Trophoblast cell (in vitro differentiated cells and primary cell): ENCODE measurements around the gene KBTBD4.

Source experiments
- DNase-seq, 2 donors: peaks; one replicate each; pipeline ENCODE4 v3.0.0-alpha.2; 2016
- H2AFZ ChIP-seq: 2 replicates; pipeline ENCODE4 v1.6.1; 2013; ENCODE audit warnings: low read length, moderate library complexity, mild to moderate bottlenecking; ENCODE audit not compliant: insufficient read depth, poor library complexity
- H2AK5ac ChIP-seq: 2 replicates; pipeline ENCODE4 v1.6.1; 2013; ENCODE audit warnings: mild to moderate bottlenecking, low read length
- H2BK120ac ChIP-seq: 2 replicates; pipeline ENCODE4 v1.6.1; 2013; ENCODE audit warnings: low read length, mild to moderate bottlenecking, moderate library complexity; ENCODE audit not compliant: insufficient read depth, poor library complexity
- H2BK12ac ChIP-seq: 2 replicates; pipeline ENCODE4 v1.6.1; 2013; ENCODE audit warnings: mild to moderate bottlenecking, low read length, moderate library complexity
- H2BK5ac ChIP-seq: 2 replicates; pipeline ENCODE4 v1.6.1; 2013; ENCODE audit warnings: low read length, low read depth, moderate library complexity, mild to moderate bottlenecking; ENCODE audit not compliant: poor library complexity
- H3K14ac ChIP-seq: 2 replicates; pipeline ENCODE4 v1.6.1; 2013; ENCODE audit warnings: mild to moderate bottlenecking, low read length
- H3K18ac ChIP-seq: 2 replicates; pipeline ENCODE4 v1.6.1; 2013; ENCODE audit warnings: mild to moderate bottlenecking, low read length
- H3K23ac ChIP-seq: 2 replicates; pipeline ENCODE4 v1.6.1; 2013; ENCODE audit warnings: low read length
- H3K27ac ChIP-seq: 2 replicates; pipeline ENCODE4 v1.5.1; 2013; ENCODE audit warnings: low read depth, mild to moderate bottlenecking, inconsistent platforms, low read length, moderate library complexity
- H3K27me3 ChIP-seq: 2 replicates; pipeline ENCODE4 v1.6.1; 2013; ENCODE audit warnings: inconsistent platforms, mild to moderate bottlenecking, low read length, moderate library complexity; ENCODE audit not compliant: insufficient read depth
- H3K36me3 ChIP-seq, 2 experiments: 1 replicate in 1 of 2; 2 replicates in 1 of 2; pipeline ENCODE4 v1.6.1; 2013; ENCODE audit warnings: low read length in 2 of 2, mild to moderate bottlenecking in 2 of 2, moderate library complexity in 1 of 2; ENCODE audit not compliant: insufficient read depth in 2 of 2, control insufficient read depth in 1 of 2
- H3K4ac ChIP-seq: 2 replicates; pipeline ENCODE4 v1.6.1; 2013; ENCODE audit warnings: low read depth, mild to moderate bottlenecking, low read length, moderate library complexity
- H3K4me1 ChIP-seq, 2 experiments: 1 replicate in 1 of 2; 2 replicates in 1 of 2; pipeline ENCODE4 v1.6.1; 2013; ENCODE audit warnings: low read length in 2 of 2, mild to moderate bottlenecking in 2 of 2, moderate library complexity in 1 of 2; ENCODE audit not compliant: insufficient read depth in 2 of 2, control insufficient read depth in 1 of 2
- H3K4me2 ChIP-seq: 2 replicates; pipeline ENCODE4 v1.6.1; 2013; ENCODE audit warnings: inconsistent platforms, mild to moderate bottlenecking, low read length, moderate library complexity
- H3K4me3 ChIP-seq: 2 replicates; pipeline ENCODE4 v1.5.1; 2013; ENCODE audit warnings: mild to moderate bottlenecking, low read depth, low read length, inconsistent platforms
- H3K79me1 ChIP-seq: one replicate; pipeline ENCODE4 v1.6.1; 2013; ENCODE audit warnings: low read length
- H3K79me2 ChIP-seq: 2 replicates; pipeline ENCODE4 v1.6.1; 2013; ENCODE audit warnings: low read length, mild to moderate bottlenecking; ENCODE audit not compliant: control insufficient read depth, insufficient read depth, poor library complexity
- H3K9ac ChIP-seq: 2 replicates; pipeline ENCODE4 v1.6.1; 2013; ENCODE audit warnings: mild to moderate bottlenecking, low read length
- H3K9me3 ChIP-seq: 2 replicates; pipeline ENCODE4 v1.6.1; 2013; ENCODE audit warnings: low read depth, mild to moderate bottlenecking, control low read depth, inconsistent platforms, low read length; ENCODE audit not compliant: insufficient read depth
- H4K12ac ChIP-seq: 2 replicates; pipeline ENCODE4 v1.6.1; 2013; ENCODE audit warnings: low read depth, mild to moderate bottlenecking, low read length, moderate library complexity
- H4K8ac ChIP-seq: 2 replicates; pipeline ENCODE4 v1.6.1; 2013; ENCODE audit warnings: low read depth, mild to moderate bottlenecking, low read length, moderate library complexity
- H4K91ac ChIP-seq: one replicate; pipeline ENCODE4 v1.6.1; 2013; ENCODE audit warnings: low read depth, mild to moderate bottlenecking, low read length, moderate library complexity
- whole genome bisulfite sequencing: extraction: QIAGEN DNeasy Blood & Tissue Kit; methylation state at CpG from one replicate; pipeline ENCODE4 v1.1.7; 2013; ENCODE audit warnings: missing lambda C conversion rate; ENCODE audit not compliant: insufficient read length, insufficient coverage; ENCODE audit errors: extremely low coverage; 5-methylcytosine and 5-hydroxymethylcytosine counted together

KBTBD4 gene

DNA sequence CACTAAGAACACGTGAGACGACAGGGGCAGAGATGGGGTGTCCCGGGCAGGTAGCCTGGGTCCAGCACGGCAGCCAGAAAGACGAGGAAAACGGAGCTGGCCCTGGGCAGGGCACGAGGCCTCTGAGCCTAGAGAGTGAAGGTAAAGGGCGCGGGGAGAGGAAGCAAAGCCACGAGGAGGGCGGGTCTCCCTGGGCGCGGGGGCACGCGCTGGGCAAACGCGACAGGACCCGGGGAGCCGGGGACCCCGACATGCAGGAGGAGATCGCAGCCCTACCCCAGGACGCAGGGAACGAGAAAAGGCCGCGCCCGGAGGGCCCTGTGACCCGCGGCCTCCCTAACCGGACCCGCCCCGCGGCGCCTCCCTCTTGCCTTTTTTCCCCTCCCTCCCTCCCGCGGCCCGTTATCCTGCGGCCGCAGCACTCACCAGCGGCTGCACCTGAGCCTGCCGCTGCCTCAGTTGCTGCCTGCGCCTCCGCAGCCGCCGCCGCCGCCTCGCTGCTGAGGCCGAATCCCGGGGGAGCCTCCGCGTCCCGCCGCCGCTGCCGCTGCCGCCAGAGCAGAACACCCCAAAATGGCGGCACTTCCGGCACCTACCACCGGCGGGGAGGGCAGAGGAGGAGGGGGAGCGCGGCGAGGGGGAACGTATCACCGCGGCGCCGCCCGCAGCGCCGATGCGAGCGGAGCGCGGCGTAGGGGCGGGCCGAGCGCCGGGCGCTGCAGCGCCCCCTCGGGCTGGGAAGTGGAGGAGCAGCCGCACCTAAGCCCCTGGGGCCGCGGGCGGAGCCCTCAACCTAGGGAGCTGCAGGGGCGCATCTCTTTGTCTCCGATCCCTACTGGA, 26.0 kb downstream of the KBTBD4 start, which contains the start of gene CELF1:
TSS of gene CELF1 (minus strand) at position 567 of the 840 bp plus-strand sequence. CDS start 53,609 bp downstream, outside the sequence.
- Histone ChIP-seq H2BK12ac (no peak within 1 kb of the TSS), H4K8ac (peak within 1 kb of the TSS; percentile 97), H3K14ac (peak within 1 kb of the TSS; percentile 67), H3K4me1 (peaks cover 2 to 4% of the 10 kb centered on the region in 2 experiments), H3K79me1 (peaks cover 11% of the 10 kb centered on the region), H3K79me2 (peaks cover 22% of the 10 kb centered on the region), H4K12ac (peak within 1 kb of the TSS; percentile 97), H3K27me3 (no peaks in the 10 kb centered on the region), H3K27ac (peak within 1 kb of the TSS; percentile 88), H3K9ac (peak within 1 kb of the TSS; percentile 96), H3K4ac (peak within 1 kb of the TSS; percentile 100), H2AK5ac (peak within 1 kb of the TSS; percentile 81), H3K4me2 (peak within 1 kb of the TSS; percentile 82), H3K23ac (no peak within 1 kb of the TSS), H2AFZ (peak within 1 kb of the TSS; percentile 96), H2BK120ac (peak within 1 kb of the TSS; percentile 89), H3K36me3 (peaks cover 0 to 1% of the 10 kb centered on the region in 2 experiments), H3K4me3 (peak within 1 kb of the TSS; percentile 98), H2BK5ac (peak within 1 kb of the TSS; percentile 60), H3K18ac (peak within 1 kb of the TSS; percentile 97), H4K91ac (peak within 1 kb of the TSS; percentile 98), H3K9me3 (no peaks in the 10 kb centered on the region)
- DNase-seq: peak; percentile 90 to 95
- WGBS: no CpG with 5 or more reads among the region's 89 CpGs

DNA sequence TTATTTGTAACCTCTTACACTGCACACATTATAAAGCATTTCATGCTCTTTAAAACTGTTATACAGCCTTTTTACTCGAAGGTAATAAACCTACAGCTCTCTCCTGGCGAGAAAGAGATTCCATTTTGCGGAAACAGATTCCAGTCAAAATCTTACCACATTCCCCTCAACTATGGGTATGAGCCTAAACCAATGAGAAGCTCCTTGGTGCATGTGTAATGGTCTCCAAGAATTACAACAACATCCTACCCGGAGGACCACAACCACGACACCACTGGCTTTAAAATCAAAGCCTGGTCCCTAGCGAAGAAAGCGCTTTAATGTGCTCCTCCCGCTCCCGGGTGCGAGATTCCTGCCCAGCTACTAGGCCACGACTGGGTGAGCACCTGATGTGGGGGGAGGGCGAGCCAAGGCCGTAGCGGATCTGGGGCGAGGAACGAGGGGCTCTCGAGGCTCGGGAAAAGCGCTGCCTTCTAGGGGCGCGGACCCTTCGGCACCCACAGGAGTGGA, 26.7 kb downstream of the KBTBD4 start:
- Histone ChIP-seq H2AK5ac (peak overlapping the region; percentile 81), H3K4ac (peak overlapping the region; percentile 100), H3K79me2 (peaks cover 26% of the 10 kb centered on the region), H4K91ac (peak overlapping the region; percentile 98), H3K23ac (no peak overlapping the region), H3K36me3 (peaks cover 0 to 1% of the 10 kb centered on the region in 2 experiments), H4K8ac (peak overlapping the region; percentile 97), H3K4me2 (peak overlapping the region; percentile 82), H3K9ac (peak overlapping the region; percentile 96), H3K79me1 (peaks cover 11% of the 10 kb centered on the region), H3K27me3 (no peaks in the 10 kb centered on the region), H3K9me3 (no peaks in the 10 kb centered on the region), H2BK12ac (no peak overlapping the region), H3K18ac (peak overlapping the region; percentile 97), H2BK120ac (peak overlapping the region; percentile 89), H2BK5ac (peak overlapping the region; percentile 53), H3K4me1 (peaks cover 2 to 4% of the 10 kb centered on the region in 2 experiments), H3K4me3 (peak overlapping the region; percentile 98), H4K12ac (peak overlapping the region; percentile 97), H3K14ac (peak overlapping the region; percentile 67), H2AFZ (peak overlapping the region; percentile 13), H3K27ac (peak overlapping the region; percentile 88)
- DNase-seq: peak; percentile 11 to 72
- WGBS: no CpG with 5 or more reads among the region's 22 CpGs

DNA sequence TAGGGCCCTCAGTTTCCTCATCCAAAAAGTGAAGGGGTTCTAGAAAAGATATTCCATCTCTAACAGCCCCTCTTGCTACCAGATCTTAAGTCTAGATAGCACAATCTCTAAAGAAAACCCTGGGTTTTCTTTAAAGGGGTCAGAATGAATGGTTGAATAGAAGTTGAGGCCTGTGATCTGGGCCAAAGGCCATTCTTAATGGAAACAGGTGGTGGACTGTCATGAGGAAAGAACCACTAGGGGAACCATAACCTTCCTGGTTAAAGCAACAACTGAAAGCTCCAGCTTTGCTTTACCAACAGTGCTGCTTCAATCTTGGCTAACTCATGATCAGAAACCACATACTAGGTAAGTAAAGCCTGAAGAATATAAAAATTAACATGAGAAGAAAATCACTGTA, 27.7 kb downstream of the KBTBD4 start:
- peaks cover 2 to 4% of the 10 kb centered on the region in 2 experiments for H3K4me1 ChIP-seq
- H4K8ac ChIP-seq: no peak overlapping the region
- H3K79me2 ChIP-seq: peaks cover 30% of the 10 kb centered on the region
- no peak overlapping the region for H2BK12ac ChIP-seq
- H3K14ac ChIP-seq: no peak overlapping the region
- H4K91ac ChIP-seq: no peak overlapping the region
- H3K4me3 ChIP-seq: no peak overlapping the region
- H3K4ac ChIP-seq: peak overlapping the region; percentile 40
- H2AFZ ChIP-seq: no peak overlapping the region
- H2BK120ac ChIP-seq: no peak overlapping the region
- no peak overlapping the region for H3K18ac ChIP-seq
- H3K9ac ChIP-seq: no peak overlapping the region
- no peak overlapping the region for H2AK5ac ChIP-seq
- no peak overlapping the region for H3K27ac ChIP-seq
- peaks cover 11% of the 10 kb centered on the region for H3K79me1 ChIP-seq
- no peaks in the 10 kb centered on the region for H3K9me3 ChIP-seq
- peaks cover 0 to 1% of the 10 kb centered on the region in 2 experiments for H3K36me3 ChIP-seq
- no peak overlapping the region for H2BK5ac ChIP-seq
- H4K12ac ChIP-seq: no peak overlapping the region
- H3K4me2 ChIP-seq: peak overlapping the region; percentile 21
- H3K23ac ChIP-seq: no peak overlapping the region
- no peaks in the 10 kb centered on the region for H3K27me3 ChIP-seq
- DNase-seq: peak in 1 of 2 donors; percentile 27

DNA sequence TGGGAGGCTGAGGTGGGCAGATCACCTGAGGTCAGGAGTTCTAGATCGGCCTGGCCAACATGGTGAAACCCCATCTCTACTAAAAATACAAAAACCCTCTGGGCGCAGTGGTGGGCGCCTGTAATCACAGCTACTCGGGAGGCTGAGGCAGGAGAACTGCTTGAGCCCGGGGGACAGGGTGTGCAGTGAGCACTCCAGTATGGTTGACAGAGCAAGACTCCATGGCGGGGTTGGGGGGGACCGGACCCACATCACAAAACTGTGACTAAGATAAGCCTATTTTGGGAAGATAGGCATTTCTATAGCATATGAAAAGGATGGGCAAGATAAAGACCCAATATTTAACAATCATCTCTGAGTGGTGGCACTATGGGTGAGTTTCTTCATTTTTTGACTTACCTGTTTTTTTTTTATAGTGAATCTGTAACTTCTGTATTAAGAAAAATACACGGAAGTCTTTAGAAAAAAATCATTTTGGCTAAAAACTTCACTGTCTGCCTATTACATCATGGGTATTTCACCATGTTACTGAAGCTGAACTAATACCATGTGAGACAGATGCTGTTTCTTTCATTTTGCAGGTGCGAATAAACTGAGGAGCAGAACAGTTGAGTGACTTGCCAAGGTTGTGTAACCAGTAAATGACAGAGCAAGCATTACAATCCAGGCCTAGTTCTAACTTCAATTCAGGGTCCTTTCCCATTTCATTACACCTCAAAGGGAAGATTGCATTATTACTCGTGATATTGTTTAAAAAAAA, 28.3 kb downstream of the KBTBD4 start:
- peak in 1 of 2 donors; percentile 17 for DNase-seq
- Histone ChIP-seq H4K8ac (no peak overlapping the region), H2BK12ac (no peak overlapping the region), H2AK5ac (no peak overlapping the region), H3K14ac (no peak overlapping the region), H3K18ac (no peak overlapping the region), H3K27me3 (no peaks in the 10 kb centered on the region), H3K79me2 (peaks cover 30% of the 10 kb centered on the region), H3K79me1 (peaks cover 11% of the 10 kb centered on the region), H3K23ac (no peak overlapping the region), H3K27ac (no peak overlapping the region), H2BK5ac (no peak overlapping the region), H3K4me2 (no peak overlapping the region), H3K4ac (peak overlapping the region; percentile 98), H4K12ac (no peak overlapping the region), H3K4me3 (no peak overlapping the region), H3K4me1 (peaks cover 2 to 4% of the 10 kb centered on the region in 2 experiments), H3K9me3 (no peaks in the 10 kb centered on the region), H3K9ac (no peak overlapping the region), H2BK120ac (no peak overlapping the region), H2AFZ (no peak overlapping the region), H4K91ac (no peak overlapping the region), H3K36me3 (peaks cover 0 to 1% of the 10 kb centered on the region in 2 experiments)
- no CpG with 5 or more reads among the region's 10 CpGs for WGBS
